Measurements from ENCODE around the gene SGTB.

The SGTB gene

DNA sequence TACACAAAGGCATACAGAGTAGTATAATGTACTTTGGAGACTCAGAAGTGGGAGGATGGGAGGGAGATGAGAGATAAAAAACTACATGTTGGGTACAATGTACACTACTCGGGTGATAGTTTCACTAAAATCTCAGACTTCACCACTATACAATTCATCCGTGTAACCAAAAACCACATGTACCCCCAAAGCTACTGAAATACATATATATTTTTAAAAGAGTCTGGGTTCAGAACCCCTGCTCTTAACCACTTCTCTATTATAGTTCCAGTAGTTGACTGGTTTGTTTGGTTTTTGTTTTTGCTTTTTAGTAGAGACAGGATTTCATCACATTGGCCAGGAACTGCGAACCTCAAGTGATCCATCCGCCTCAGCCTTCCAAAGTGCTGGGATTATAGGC is 22.6 kb downstream of the SGTB start:
- H3K4me1 ChIP-seq, result peaks cover 0 to 19% (median 2%) of the 10 kb centered on the region in 4 donors
- no peaks in the 10 kb centered on the region for H3K9me3 ChIP-seq
- TF ChIP-seq, protein P1, sequence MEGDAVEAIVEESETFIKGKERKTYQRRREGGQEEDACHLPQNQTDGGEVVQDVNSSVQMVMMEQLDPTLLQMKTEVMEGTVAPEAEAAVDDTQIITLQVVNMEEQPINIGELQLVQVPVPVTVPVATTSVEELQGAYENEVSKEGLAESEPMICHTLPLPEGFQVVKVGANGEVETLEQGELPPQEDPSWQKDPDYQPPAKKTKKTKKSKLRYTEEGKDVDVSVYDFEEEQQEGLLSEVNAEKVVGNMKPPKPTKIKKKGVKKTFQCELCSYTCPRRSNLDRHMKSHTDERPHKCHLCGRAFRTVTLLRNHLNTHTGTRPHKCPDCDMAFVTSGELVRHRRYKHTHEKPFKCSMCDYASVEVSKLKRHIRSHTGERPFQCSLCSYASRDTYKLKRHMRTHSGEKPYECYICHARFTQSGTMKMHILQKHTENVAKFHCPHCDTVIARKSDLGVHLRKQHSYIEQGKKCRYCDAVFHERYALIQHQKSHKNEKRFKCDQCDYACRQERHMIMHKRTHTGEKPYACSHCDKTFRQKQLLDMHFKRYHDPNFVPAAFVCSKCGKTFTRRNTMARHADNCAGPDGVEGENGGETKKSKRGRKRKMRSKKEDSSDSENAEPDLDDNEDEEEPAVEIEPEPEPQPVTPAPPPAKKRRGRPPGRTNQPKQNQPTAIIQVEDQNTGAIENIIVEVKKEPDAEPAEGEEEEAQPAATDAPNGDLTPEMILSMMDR (IDR thresholded peaks at IDR 0.05), result no peak
- intact Hi-C loops (cut with DNase I; ENCODE audit: low total_unique reads), result no loop called here
- peaks cover 18 to 30% (median 25%) of the 10 kb centered on the region in 3 donors for H3K36me3 ChIP-seq
- H3K27me3 ChIP-seq, result no peaks in the 10 kb centered on the region
- DNase-seq, result no peak
- no peak overlapping the region for H3K27ac ChIP-seq
- no peak overlapping the region for H3K4me3 ChIP-seq

DNA sequence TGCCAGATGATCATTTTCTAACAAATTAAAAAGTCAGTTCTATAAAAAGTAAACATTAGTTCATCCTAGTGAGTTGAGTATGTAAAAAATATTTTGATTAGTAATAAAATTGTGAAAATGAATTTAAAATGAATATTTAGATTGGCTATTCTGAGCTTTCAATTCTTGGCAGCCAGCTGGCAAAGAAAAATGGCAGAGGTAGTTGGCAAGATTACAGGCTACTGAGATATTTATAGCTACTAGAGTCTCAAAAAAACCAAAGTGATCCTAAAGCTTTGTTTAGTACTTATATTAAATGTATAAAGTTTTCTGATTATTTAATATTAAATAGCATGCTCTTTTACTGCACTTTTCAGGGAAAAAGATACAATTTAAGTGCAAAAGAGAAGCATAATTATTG is 25.0 kb downstream of the SGTB start:
- Histone ChIP-seq H3K4me3 (no peak overlapping the region), H3K4me1 (peaks cover 0 to 19% (median 2%) of the 10 kb centered on the region in 4 donors), H3K27me3 (no peaks in the 10 kb centered on the region), H3K9me3 (no peaks in the 10 kb centered on the region), H3K36me3 (peaks cover 5 to 8% (median 7%) of the 10 kb centered on the region in 3 donors), H3K27ac (peak overlapping the region in 1 of 2 donors; percentile 40)
- intact Hi-C loops (cut with DNase I; ENCODE audit: low total_unique reads), result no loop called here
- TF ChIP-seq, protein P1 (IDR thresholded peaks at IDR 0.05), result no peak
- DNase-seq, result no peak

DNA sequence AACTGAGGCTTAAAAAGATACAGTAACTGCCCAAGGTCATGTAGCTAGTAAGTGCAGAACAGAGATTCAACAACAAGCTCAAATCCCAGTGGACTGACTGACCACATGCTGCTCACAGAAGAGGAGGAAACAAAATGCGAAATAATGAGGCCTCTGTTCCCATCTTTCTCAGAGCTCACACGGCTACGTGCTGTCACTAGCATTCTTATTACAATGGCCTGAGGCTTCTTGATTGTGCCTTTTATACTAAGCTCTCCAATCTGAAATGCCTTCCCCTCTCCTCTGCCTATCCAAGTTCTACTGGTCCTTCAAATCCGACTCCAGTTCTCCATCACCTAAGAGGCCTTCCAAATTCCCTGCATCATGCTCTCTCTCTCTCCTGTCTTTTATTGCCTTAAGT is 26.0 kb downstream of the SGTB start:
- DNase-seq, result no peak
- intact Hi-C loops (cut with DNase I; ENCODE audit: low total_unique reads), result no loop called here
- Histone ChIP-seq H3K4me1 (peaks cover 0 to 19% (median 2%) of the 10 kb centered on the region in 4 donors), H3K4me3 (no peak overlapping the region), H3K27me3 (no peaks in the 10 kb centered on the region), H3K36me3 (peaks cover 4 to 9% (median 8%) of the 10 kb centered on the region in 3 donors), H3K9me3 (no peaks in the 10 kb centered on the region), H3K27ac (peak overlapping the region in 1 of 2 donors; percentile 29)
- TF ChIP-seq, protein P1 (IDR thresholded peaks at IDR 0.05), result no peak

DNA sequence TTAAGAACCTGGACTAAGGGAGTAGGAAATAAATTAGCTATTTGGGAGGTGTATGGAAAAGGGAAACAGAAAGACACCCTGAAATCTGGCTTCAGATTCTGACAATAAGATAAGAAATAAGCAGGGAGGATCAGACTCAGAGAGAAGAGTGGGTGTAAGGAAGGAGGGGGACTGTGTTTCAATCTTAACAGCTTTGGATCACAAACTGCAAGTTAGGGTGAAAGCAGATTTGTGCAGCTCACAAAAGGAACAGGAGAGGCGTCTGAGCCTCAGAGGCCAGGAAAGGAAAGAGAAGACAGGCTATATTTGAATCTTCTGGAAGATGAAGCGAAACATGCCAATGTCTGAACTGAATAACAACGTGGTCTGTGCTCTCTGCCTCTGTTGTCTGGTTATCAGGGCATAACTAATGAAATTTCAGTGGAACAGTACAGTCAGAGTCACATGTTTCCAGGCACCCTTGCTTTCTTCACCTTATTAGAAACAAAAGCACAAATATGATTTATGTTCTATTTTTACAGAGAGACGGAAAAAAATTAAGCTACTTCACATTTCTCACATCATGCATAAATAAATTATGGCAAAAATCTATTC is 26.6 kb downstream of the SGTB start:
- no peaks in the 10 kb centered on the region for H3K27me3 ChIP-seq

DNA sequence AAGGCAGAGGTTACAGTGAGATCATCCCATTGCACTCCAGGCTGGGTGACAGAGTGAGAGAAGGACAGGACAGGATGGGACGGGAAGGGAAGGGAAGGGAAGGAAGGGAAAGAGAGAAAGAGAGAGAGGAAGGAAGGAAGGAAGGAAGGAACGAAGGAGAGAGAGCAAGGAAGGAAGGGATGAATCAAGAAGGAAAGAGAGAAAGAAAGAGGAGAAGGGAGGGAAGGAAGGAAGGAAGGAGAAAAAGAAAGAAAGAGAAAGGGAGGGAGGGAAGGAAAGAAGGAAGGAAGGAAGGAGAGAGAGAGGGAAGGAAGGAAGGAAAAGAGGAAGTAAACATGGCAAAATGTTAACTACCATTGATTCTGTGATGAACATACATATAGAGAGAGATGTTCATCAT is 28.8 kb downstream of the SGTB start:
- no peak for DNase-seq
- peaks cover 0 to 19% (median 2%) of the 10 kb centered on the region in 4 donors for H3K4me1 ChIP-seq
- H3K9me3 ChIP-seq, result no peaks in the 10 kb centered on the region
- intact Hi-C loops (cut with DNase I; ENCODE audit: low total_unique reads), result no loop called here
- H3K27ac ChIP-seq, result no peak overlapping the region
- H3K27me3 ChIP-seq, result no peaks in the 10 kb centered on the region
- TF ChIP-seq, protein P1 (IDR thresholded peaks at IDR 0.05), result no peak
- H3K36me3 ChIP-seq, result peaks cover 0 to 19% (median 14%) of the 10 kb centered on the region in 3 donors
- no peak overlapping the region for H3K4me3 ChIP-seq

More for the DNA sequence above, 26.6 kb downstream of the SGTB start:
- Histone ChIP-seq H3K4me1 (peaks cover 0 to 19% (median 2%) of the 10 kb centered on the region in 4 donors), H3K9me3 (no peaks in the 10 kb centered on the region), H3K36me3 (peaks cover 4 to 11% (median 8%) of the 10 kb centered on the region in 3 donors), H3K4me3 (no peak overlapping the region), H3K27ac (no peak overlapping the region)
- intact Hi-C loops (cut with DNase I; ENCODE audit: low total_unique reads), result no loop called here
- TF ChIP-seq, protein P1 (IDR thresholded peaks at IDR 0.05), result no peak
- no peak for DNase-seq
